HL-60 (cell line): ENCODE results near the gene PTMA.

Experiments used
- POLR2AphosphoS5 ChIP-seq: IDR thresholded peaks from 2 replicates; pipeline ENCODE4 v1.6.1; 2012; ENCODE audit warnings: low read depth
- TF ChIP-seq, protein P1 (sequence below): IDR thresholded peaks from one replicate; pipeline ENCODE4 v1.5.1; 2011; ENCODE audit warnings: low read length, control low read depth, inconsistent platforms; ENCODE audit not compliant: insufficient read depth

DNA sequence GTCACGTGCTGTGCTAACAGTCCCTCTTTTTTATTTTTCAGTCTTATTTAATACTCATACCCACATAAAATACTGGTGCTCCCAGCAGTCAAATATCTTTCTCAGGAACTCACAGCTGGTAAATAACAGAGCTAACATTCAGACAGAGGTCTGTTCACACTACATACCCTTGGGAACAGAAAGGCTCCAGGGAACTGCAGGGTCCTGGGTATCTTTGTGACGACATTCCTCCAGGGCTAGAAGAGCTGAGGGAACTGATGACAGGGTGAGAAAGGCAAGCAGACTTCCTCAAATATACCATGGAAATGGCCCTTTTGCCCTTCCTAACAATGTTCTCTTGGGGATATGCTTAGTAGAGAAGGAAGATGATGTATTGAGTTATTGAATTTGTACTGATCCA, 53.4 kb downstream of the PTMA start:
- TF ChIP-seq, protein P1, sequence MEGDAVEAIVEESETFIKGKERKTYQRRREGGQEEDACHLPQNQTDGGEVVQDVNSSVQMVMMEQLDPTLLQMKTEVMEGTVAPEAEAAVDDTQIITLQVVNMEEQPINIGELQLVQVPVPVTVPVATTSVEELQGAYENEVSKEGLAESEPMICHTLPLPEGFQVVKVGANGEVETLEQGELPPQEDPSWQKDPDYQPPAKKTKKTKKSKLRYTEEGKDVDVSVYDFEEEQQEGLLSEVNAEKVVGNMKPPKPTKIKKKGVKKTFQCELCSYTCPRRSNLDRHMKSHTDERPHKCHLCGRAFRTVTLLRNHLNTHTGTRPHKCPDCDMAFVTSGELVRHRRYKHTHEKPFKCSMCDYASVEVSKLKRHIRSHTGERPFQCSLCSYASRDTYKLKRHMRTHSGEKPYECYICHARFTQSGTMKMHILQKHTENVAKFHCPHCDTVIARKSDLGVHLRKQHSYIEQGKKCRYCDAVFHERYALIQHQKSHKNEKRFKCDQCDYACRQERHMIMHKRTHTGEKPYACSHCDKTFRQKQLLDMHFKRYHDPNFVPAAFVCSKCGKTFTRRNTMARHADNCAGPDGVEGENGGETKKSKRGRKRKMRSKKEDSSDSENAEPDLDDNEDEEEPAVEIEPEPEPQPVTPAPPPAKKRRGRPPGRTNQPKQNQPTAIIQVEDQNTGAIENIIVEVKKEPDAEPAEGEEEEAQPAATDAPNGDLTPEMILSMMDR: no peak
- TF ChIP-seq POLR2AphosphoS5: no peak
